Renal pelvis (tissue), 4 donors: ENCODE measurements around the gene ZSCAN5C. TPM values are rescaled to one million over a fixed set of nuclear protein-coding genes. Genes with fewer than 3 reads are reported as not detected.
"Not testable (repeated sequence)": the region's sequence is repeated elsewhere in the genome, so short reads cannot be mapped to it uniquely, and the experiment has no call there.

Experiments used
- DNase-seq: peaks from one replicate; pipeline ENCODE4 v3.0.0-alpha.2; 2013
- polyA plus RNA-seq, 3 donors: library from polyadenylated mRNA; unstranded; fragments of 120-200 nt; gene quantifications; one replicate each; pipeline ENCODE4 v1.2.1, GENCODE V29; 2013; ENCODE audit not compliant: insufficient read length in 3 of 3

ZSCAN5C gene
- polyA plus RNA-seq, 3 donors = not detected

DNA sequence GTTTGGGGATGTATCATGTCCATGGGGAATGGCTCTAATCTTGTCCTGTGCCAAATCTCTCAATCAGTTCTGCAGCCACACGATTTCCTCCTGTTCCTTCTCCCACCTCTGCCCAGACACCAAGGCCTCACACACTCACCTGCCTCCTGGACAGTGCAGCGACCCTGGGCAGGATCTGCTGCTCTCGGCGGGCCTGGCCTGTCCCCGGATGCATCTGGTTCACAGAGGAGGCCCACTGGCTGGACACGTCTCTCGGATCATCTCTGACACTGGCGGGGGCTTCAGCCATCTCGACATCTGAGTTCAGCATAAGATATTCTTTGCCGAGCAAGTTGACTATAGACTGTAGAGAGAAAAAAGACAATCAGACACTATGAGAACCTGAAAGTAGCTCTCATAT, 10.4 kb upstream of the ZSCAN5C start:
- no peak for DNase-seq

DNA sequence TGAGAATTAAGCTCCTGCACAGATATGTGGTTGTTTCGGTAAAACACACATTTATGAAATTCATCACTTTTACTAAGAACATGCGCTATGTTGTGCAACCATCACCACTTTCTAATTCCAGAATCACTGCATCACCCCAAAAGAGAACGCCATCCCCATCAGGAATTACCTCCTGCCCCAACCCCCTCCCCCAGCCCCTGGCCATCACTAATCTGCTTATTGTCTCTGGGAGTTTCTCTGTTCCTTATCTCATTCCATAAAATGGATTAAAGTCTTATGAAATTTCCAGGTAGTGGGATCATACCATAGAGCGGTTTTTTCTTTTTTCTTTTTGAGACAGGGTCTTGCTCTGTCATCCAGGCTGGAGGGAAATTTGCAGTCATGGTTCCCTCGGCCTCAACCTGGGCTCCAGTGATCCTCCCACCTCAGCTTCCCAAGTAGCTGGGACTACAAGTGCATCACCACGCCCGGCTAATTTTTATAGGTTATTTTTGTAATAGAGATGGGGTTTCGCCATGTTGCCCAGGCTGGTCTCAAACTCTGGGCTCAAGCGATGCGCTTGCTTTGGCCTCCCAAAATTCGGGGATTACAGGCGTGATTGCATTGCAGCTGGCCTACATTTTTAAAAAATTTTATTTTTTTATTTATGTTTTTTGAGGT, 8.0 kb upstream of the ZSCAN5C start:
- DNase-seq = peak; percentile 36

GRCh38 chr19:56197646-56198045, 4.4 kb upstream of the ZSCAN5C start, which contains the start of gene ZSCAN5B:
ZSCAN5B (minus strand) TSS chr19:56197783; CDS start chr19:56193052, 4,731 bp downstream.
- not testable (repeated sequence) for DNase-seq

DNA sequence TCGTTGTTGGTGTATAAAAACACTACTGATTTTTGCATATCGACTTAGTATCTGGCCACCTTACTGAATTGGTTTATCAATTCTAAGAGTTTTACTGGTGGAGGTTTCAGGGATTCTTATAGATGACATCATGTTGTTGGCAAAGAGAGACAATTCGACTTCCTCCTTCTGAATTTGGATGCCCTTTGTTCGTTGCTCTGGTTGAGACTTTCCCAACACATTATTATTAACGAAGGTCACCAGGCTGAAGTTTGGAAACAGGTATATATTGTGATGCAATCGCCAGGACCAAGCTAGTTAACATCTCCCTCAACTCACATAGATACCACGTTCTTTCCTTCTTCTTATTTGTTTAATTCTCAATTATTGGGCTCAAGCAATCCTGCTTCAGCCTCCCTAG, 2.4 kb upstream of the ZSCAN5C start:
- DNase-seq = no peak

DNA sequence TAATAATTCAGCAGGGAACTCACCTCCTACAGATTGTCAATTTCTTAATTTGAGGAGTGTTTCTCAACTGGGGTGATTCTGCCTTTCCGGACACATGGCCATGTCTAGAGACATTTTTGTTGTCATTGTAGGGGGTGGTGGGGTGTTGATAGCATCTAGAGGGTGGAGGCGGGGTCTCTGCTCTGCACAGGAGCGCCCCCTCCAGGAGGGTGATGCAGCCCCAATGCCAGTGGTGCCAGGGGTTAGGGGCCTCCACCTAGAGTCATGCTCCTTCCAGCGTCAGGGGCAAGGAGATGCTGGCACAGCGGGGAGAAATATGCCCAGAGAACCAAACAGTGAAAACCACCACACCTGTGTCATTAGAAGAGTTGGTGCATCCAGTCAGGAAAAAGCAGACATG, 5.5 kb downstream of the ZSCAN5C start:
- not testable (repeated sequence) for DNase-seq

DNA sequence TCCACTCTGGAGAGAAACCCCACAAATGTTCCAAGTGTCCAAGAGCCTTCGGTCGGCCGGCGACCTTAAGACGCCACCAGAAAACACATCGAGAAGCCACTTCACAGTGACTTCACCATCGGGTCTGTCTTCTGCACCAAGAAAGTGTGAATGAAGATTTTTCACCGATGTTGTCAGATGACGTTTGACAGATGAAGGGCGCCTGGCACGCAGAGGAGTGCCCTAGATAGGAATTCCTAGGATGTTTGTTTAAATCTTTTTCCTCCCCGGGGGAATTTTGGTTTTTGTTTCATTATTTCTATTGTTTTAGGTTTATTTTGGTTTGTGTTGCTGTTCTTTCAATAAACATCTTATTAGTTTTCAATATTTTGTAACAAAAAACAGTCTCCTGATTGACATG, 7.0 kb downstream of the ZSCAN5C start:
- no peak for DNase-seq

DNA sequence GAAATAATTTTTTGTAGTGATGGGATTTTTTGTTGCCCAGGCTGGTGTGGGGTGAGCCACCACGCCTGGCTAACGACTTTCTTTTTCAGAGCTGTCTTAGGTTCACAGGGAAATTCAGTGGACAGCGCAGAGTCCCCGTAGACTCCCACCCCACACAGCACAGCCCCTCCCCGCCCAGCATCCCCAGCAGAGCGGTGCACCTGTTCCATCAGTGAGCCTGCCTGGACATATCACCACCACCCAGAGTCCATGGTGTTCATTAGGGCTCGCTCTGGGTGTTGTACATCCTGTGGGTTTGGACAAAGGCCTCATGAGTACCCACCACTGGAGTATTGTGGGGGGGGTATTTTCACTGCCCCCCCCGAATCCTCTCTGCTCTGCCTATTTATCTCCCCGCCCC, 8.0 kb downstream of the ZSCAN5C start:
- DNase-seq = not testable (repeated sequence)

GRCh38 chr19:56211718-56212117, 9.6 kb downstream of the ZSCAN5C start:
- DNase-seq = no peak

- DNase-seq = no peak
Observed at GRCh38 chr19:56217039-56217949, 15.2 kb downstream of the ZSCAN5C start.

- no peak for DNase-seq
Observed at GRCh38 chr19:56218961-56219360, 16.9 kb downstream of the ZSCAN5C start.

DNA sequence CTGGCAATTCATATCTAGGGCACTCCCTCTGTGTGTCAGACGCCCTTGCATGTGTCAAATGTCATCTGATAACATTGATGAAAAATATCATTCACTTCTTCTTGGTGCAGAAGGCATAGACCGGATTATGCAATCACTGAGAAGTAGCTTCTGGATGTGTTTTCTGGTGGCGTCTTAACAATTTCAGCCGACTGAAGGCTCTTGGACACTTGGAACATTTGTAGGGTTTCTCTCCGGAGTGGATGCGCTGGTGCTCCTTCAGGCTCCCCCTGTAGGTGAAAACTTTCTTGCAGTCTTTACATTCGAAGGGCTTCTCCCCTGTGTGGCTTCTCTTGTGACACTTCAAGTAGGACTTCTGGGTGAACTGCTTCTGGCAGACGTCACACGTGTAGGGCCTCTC, 19.4 kb downstream of the ZSCAN5C start:
- DNase-seq = peak; percentile 4

- no peak for DNase-seq
Observed at GRCh38 chr19:56221851-56222250, 19.8 kb downstream of the ZSCAN5C start.

DNA sequence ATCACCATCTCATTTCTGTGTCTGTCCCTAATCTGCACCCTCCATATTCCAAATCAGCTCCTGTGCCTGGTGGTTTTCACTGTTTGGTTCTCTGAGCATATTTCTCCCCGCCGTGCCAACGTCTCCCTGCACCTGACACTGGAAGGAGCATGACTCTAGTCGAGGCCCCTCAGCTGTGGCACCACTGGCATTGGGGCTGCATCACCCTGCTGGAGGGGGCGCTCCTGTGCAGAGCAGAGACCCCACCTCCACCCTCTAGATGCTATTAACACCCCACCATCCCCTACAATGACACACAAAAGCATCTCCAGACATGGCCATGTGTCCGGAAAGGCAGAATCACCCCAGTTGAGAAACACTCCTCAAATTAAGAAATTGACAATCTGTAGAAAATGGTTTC, 20.8 kb downstream of the ZSCAN5C start:
- no peak for DNase-seq

- no peak for DNase-seq
Observed at GRCh38 chr19:56223481-56223880, 21.4 kb downstream of the ZSCAN5C start.

- DNase-seq = no peak
Observed at GRCh38 chr19:56245121-56245740, 43.2 kb downstream of the ZSCAN5C start.

GRCh38 chr19:56245764-56246163, 43.7 kb downstream of the ZSCAN5C start:
- DNase-seq = not testable (repeated sequence)

DNA sequence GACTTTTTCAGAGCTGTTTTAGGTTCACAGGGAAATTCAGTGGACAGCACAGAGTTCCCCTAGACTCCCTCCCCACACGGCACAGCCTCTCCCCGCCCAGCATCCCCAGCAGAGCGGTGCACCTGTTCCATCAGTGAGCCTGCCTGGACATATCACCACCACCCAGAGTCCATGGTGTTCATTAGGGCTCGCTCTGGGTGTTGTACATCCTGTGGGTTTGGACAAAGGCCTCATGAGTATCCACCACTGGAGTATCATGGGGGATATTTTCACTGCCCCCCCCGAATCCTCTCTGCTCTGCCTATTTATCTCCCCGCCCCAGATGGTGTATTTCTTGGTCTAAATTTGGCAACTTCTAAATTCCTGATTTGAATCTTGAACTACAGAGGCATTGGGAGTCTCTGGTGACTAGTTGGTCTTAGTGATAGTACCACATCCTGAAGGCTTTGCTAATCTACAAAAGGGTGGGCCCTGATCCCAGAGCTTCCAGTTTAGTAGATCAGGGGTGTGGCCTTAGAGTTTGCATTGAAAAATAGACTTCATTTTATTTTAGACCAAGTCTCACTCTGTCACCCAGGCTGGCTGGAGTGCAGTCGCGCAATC, 46.8 kb downstream of the ZSCAN5C start:
- not testable (repeated sequence) for DNase-seq

DNA sequence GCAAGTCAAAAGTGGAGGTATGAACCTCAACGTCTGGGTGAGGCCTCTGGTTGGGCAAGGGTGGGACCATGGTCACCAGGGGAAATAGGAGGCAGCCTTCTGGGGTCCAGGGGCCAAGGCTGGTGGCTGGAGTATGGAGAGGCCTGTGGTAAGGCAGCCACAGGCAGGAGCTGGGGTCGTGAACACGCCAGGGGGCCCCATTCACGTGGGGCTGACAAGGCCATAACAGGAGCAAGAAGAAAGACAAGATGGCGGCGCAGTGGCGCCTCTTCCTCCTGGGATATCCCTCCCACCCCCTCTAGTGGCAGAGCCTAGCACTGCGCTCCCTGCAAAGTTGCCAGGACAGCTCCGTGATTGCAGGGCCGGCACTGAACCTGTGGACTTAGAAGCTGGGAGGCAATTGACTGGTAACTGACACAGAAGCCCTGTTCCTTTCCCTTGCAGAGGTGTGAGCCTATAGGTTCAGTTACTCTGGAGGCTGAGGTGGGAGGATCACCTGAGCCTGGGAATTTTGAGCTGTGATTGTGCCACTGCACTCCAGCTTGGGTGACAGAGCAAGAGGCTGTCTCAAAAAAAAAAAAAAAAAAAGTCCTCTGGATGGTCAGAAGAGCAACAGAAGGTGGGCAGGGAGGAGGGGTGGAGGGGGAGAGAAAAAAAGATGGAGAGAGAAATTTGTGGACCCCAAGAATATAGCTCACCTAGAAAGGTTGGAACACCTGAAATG, 50.8 kb downstream of the ZSCAN5C start:
- DNase-seq = peak; percentile 62

DNA sequence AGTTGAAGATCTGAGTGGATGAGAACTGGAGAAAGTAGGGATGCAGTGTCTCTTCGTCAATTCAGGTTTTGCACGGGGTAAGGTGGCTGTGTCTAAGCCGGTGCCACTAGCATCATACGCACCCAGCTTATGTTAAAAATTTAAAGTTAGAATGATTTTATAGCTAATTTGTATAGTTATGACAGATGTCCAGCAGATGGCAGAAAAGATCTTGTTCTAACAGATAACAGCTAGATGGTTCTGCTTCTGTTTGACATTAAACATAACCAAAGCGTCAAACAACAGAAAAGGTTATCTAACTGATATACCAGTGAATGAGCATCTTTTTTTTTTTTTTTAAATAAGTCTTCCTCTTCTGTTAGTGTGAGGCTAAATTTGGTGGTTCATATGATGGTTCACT, 51.7 kb downstream of the ZSCAN5C start:
- peak; percentile 54 for DNase-seq

- no peak for DNase-seq
Observed at GRCh38 chr19:56258272-56258671, 56.2 kb downstream of the ZSCAN5C start.
